Thoracic aorta (tissue), 2 donors: Measurements from ENCODE around the gene TNFRSF1A. TPM values are rescaled to one million over a fixed set of nuclear protein-coding genes. Genes with fewer than 3 reads are reported as not detected.

Experiments used
- ATAC-seq: fragments of 150-250 bp; one replicate; pipeline ENCODE4 v1.8.0; 2017; ENCODE audit warnings: low read depth; ENCODE audit not compliant: insufficient number of reproducible peaks, low FRiP score
- DNase-seq: peaks from one replicate; pipeline ENCODE4 v3.0.0-alpha.2; 2020; ENCODE audit warnings: low spot score
- H3K27ac ChIP-seq, 2 donors: fragments of 200-600 bp; sonication (generic); 1 replicate in 1 of 2; 2 replicates in 1 of 2; pipeline ENCODE4 v1.5.1; 2016; ENCODE audit warnings: mild to moderate bottlenecking in 2 of 2, moderate library complexity in 2 of 2
- H3K27me3 ChIP-seq: fragments of 200-600 bp; sonication (generic); replicated peaks from 2 replicates; pipeline ENCODE4 v1.6.0; 2016; ENCODE audit warnings: mild to moderate bottlenecking; ENCODE audit not compliant: insufficient read depth
- H3K36me3 ChIP-seq: fragments of 200-600 bp; sonication (generic); one replicate; pipeline ENCODE4 v1.5.1; 2016
- H3K4me1 ChIP-seq, 2 donors: fragments of 200-600 bp; sonication (generic); 1 replicate in 1 of 2; 2 replicates in 1 of 2; pipeline versions ENCODE4 v1.5.1 to v1.6.0; 2016; ENCODE audit warnings: low read depth in 2 of 2, mild to moderate bottlenecking in 1 of 2; ENCODE audit not compliant: control insufficient read depth in 1 of 2
- H3K4me3 ChIP-seq: fragments of 200-600 bp; sonication (generic); 2 replicates; pipeline ENCODE4 v1.5.1; 2016; ENCODE audit warnings: mild to moderate bottlenecking
- H3K9me3 ChIP-seq: fragments of 200-600 bp; sonication (generic); 2 replicates; pipeline ENCODE4 v1.5.1; 2016
- total RNA-seq, 2 donors: library from RNA; depleted of rRNA; stranded (reverse); fragments of >200 nt; gene quantifications; one replicate each; pipeline versions ENCODE4 v1.1.0 to v1.2.3, GENCODE V29; 2016
- TF ChIP-seq, protein P1 (sequence below): fragments of 200-600 bp; sonication (generic); IDR thresholded peaks from one replicate; pipeline ENCODE4 v1.5.1; 2019; ENCODE audit warnings: antibody characterized with exemption

TNFRSF1A gene
- total RNA-seq, 2 donors from 2014 or later, result 311 to 384 TPM

DNA sequence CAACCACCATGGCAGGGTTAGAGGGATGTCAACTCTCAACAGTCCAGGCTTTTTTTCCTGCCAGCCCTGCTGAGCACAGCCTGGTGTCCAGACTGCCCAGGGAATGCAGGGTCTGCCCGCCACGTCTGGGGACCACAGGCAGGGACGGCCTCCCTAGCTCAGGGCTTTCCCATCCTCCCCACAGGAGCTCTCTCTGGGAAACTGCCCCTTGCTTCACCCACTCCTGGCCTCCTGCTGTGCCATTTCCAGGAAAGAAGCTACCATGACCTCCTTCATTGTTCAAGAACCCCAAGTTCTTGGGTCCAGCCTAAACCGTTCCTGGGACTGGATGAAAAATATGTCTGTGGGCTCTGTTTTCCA, 28.7 kb upstream of the TNFRSF1A start:
- H3K36me3 ChIP-seq, result no peaks in the 10 kb centered on the region
- H3K4me3 ChIP-seq, result no peak overlapping the region
- H3K4me1 ChIP-seq, result peaks cover 0 to 8% of the 10 kb centered on the region in 2 donors
- H3K9me3 ChIP-seq, result no peaks in the 10 kb centered on the region
- DNase-seq (no peak), ATAC-seq (no peak)
- H3K27ac ChIP-seq, result no peak overlapping the region
- no peaks in the 10 kb centered on the region for H3K27me3 ChIP-seq
- TF ChIP-seq, protein P1, sequence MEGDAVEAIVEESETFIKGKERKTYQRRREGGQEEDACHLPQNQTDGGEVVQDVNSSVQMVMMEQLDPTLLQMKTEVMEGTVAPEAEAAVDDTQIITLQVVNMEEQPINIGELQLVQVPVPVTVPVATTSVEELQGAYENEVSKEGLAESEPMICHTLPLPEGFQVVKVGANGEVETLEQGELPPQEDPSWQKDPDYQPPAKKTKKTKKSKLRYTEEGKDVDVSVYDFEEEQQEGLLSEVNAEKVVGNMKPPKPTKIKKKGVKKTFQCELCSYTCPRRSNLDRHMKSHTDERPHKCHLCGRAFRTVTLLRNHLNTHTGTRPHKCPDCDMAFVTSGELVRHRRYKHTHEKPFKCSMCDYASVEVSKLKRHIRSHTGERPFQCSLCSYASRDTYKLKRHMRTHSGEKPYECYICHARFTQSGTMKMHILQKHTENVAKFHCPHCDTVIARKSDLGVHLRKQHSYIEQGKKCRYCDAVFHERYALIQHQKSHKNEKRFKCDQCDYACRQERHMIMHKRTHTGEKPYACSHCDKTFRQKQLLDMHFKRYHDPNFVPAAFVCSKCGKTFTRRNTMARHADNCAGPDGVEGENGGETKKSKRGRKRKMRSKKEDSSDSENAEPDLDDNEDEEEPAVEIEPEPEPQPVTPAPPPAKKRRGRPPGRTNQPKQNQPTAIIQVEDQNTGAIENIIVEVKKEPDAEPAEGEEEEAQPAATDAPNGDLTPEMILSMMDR, result no peak

DNA sequence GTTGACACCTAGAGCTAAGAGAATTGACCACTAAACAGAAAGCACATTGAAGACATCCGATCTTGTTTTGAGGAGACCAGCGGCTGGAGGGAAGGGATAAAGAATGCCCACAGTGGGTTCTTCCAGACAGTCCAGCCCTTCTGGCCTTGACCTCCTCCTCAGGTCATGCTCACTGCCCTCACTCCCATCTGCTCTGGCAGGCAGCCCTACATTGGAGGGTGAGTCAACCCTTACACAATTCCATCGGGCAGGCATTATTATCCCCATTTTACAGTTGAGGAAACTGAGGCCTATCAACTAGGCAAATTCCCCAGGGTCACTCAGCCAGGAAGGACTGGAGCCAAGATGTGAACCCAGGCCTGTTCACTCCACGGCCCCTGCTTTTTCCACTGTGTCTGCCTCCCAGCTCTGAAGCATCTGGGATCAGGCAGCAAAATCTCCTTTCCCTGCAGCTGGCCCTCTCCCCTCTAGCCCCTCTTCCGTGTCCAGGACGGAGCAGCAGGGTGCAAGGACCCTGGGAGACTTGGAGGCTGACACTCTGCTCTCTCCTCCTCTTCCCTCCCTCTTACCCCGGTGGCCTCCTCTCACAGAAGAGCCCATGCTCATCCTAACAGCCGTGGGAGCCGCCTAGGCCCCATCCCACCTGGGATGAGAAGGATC, 28.2 kb upstream of the TNFRSF1A start:
- no peak for DNase-seq

DNA sequence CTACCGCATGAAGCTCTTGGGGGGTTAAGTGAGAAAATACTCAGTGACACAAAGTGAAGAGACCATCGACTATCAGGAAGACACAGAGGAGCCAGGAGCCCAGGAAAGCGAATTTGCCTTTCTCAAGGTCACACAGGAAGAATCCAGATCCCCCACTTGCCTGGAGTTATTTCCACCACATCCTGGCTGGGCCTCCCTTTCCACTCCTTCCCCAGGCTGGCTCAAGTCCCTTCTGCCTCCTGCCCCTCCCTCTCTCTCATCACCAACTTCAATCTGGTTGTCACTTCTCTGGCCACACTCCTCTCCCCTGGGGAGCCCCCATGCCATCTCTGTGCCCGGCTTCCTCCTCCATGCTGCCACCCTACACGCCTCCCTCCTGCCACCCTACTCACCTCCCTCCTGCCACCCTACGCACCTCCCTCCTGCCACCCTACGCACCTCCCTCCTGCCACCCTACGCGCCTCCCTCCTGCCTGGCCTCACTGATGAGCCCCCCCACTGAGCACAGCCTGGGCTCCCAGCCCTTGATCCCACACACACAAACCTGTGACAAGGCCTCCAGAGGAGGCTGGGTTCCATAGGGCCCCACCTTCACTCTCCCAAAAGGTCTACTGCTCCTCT, 27.1 kb upstream of the TNFRSF1A start:
- Histone ChIP-seq H3K4me3 (no peak overlapping the region), H3K9me3 (no peaks in the 10 kb centered on the region), H3K4me1 (peaks cover 0 to 8% of the 10 kb centered on the region in 2 donors), H3K27me3 (no peaks in the 10 kb centered on the region), H3K27ac (no peak overlapping the region), H3K36me3 (no peaks in the 10 kb centered on the region)
- ATAC-seq (no peak), DNase-seq (no peak)
- TF ChIP-seq, protein P1, result no peak

More for the DNA sequence above, 28.2 kb upstream of the TNFRSF1A start:
- no peaks in the 10 kb centered on the region for H3K9me3 ChIP-seq
- H3K4me3 ChIP-seq, result no peak overlapping the region
- TF ChIP-seq, protein P1, result no peak
- H3K27ac ChIP-seq, result no peak overlapping the region
- no peak for ATAC-seq
- H3K36me3 ChIP-seq, result no peaks in the 10 kb centered on the region
- no peaks in the 10 kb centered on the region for H3K27me3 ChIP-seq
- peaks cover 0 to 8% of the 10 kb centered on the region in 2 donors for H3K4me1 ChIP-seq

DNA sequence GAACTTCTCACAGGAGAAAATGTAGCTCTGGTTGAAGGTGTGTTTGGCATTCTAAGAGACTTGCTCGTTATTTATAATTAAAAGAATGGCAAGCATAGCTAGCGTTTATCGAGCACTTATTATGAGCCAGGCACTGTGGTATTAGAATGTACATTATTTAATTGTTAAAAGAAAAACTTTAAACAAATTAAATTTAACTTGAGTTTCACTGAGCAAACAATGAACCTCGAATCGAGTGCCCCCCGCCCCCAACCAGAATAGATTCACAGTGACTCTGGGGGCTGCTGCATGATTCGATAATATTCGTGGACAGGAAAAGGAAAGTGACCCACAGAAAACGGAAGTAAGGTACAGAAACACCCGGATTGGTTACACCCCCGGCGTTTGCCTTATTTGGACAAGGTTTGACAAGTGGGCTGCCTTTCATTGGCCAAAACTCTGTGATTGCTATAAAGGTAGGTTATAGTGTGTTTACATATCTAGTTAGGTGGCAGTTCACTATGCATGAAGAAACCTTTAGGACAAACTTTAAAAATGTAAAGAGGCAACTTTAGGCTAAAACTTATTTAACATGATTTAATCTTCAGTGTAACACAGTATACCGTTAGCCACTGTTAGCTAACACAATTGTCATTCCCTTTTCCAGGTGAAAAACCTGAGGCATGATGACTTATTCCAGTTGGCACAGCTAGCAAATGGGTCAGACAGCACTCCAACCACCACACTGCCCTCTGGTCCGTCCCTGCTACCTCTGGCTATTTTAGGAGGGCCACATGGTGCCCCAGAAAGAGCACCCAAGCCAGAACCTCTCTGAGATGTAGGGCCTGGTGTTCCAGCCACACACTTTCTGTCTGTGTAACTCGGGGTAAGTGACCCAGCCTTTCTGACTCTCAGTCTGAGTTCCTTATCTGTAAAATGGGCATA, 26.4 kb upstream of the TNFRSF1A start:
- H3K4me1 ChIP-seq, result peaks cover 0 to 8% of the 10 kb centered on the region in 2 donors
- TF ChIP-seq, protein P1, result peak; percentile 6
- H3K27ac ChIP-seq, result no peak overlapping the region
- no peaks in the 10 kb centered on the region for H3K36me3 ChIP-seq
- H3K9me3 ChIP-seq, result no peaks in the 10 kb centered on the region
- DNase-seq (no peak), ATAC-seq (no peak)
- no peak overlapping the region for H3K4me3 ChIP-seq
- no peaks in the 10 kb centered on the region for H3K27me3 ChIP-seq
